Activated T-helper 2 cell treated with anti-CD3 and anti-CD28 coated beads, Interferon-gamma antibody, Interleukin-2, Interleukin-4, amounts not matched to agents 10 μg/mL and 5 μg/mL and 100 μg/mL, durations not matched to agents 14 hours and 24 hours and 36 hours (primary cell): ENCODE measurements around the gene GRPEL1. TPM values are rescaled to one million over a fixed set of nuclear protein-coding genes. Genes with fewer than 3 reads are reported as not detected.
"Not testable (repeated sequence)": the region's sequence is repeated elsewhere in the genome, so short reads cannot be mapped to it uniquely, and the experiment has no call there.

ENCODE experiments used
- DNase-seq: peaks from one replicate; pipeline ENCODE4 v3.0.0; 2021; ENCODE audit warnings: low spot score
- H3K27ac Mint-ChIP-seq: one replicate; pipeline ENCODE4 v1.8.0; 2021; ENCODE audit warnings: mixed read lengths
- H3K27me3 Mint-ChIP-seq: one replicate; pipeline ENCODE4 v1.8.0; 2021; ENCODE audit warnings: low read depth, mixed read lengths
- H3K36me3 Mint-ChIP-seq: one replicate; pipeline ENCODE4 v1.8.0; 2021; ENCODE audit warnings: low read depth, mixed read lengths
- H3K4me1 Mint-ChIP-seq: one replicate; pipeline ENCODE4 v1.8.0; 2021; ENCODE audit warnings: low read depth, mixed read lengths
- H3K4me3 Mint-ChIP-seq: one replicate; pipeline ENCODE4 v1.8.0; 2021; ENCODE audit warnings: low read depth, mild to moderate bottlenecking, moderate library complexity, mixed read lengths
- H3K9me3 Mint-ChIP-seq: one replicate; pipeline ENCODE4 v1.8.0; 2021; ENCODE audit warnings: mixed read lengths
- intact Hi-C: fragments of 100-400 bp; cut with micrococcal nuclease; formaldehyde crosslinking; loops from one replicate; pipeline ENCODE4 v1.15.1; 2023
- total RNA-seq: library from RNA; stranded (reverse); gene quantifications from 2 replicates; pipeline ENCODE4 v1.2.3, GENCODE V29; 2022

GRPEL1 gene
- total RNA-seq, 1 donor from 2014 or later: 84.6 TPM

GRCh38 chr4:7104366-7105031, 36.6 kb upstream of the GRPEL1 start:
- Mint-ChIP-seq H3K27me3 (peaks cover 16% of the 10 kb centered on the region), H3K4me1 (peaks cover 9% of the 10 kb centered on the region), H3K27ac (no peak overlapping the region), H3K9me3 (no peaks in the 10 kb centered on the region), H3K36me3 (no peaks in the 10 kb centered on the region), H3K4me3 (peak overlapping the region; percentile 5)
- no peak for DNase-seq
- intact Hi-C loops: loop anchor here (10.0 kb wide), 1 partner anchor 840 kb away; the partner anchor contains the start of gene WFS1

GRCh38 chr4:7103607-7104365, 35.9 kb upstream of the GRPEL1 start:
- Mint-ChIP-seq H3K27me3 (peaks cover 18% of the 10 kb centered on the region), H3K36me3 (no peaks in the 10 kb centered on the region), H3K4me3 (peak overlapping the region; percentile 94), H3K9me3 (no peaks in the 10 kb centered on the region), H3K4me1 (peaks cover 9% of the 10 kb centered on the region), H3K27ac (no peak overlapping the region)
- DNase-seq: no peak
- intact Hi-C loops: loop anchor here (2.0 to 10.0 kb wide), 3 partner anchors 35 to 839 kb away; partner anchors contain the start of genes GRPEL1, TADA2B and WFS1

DNA sequence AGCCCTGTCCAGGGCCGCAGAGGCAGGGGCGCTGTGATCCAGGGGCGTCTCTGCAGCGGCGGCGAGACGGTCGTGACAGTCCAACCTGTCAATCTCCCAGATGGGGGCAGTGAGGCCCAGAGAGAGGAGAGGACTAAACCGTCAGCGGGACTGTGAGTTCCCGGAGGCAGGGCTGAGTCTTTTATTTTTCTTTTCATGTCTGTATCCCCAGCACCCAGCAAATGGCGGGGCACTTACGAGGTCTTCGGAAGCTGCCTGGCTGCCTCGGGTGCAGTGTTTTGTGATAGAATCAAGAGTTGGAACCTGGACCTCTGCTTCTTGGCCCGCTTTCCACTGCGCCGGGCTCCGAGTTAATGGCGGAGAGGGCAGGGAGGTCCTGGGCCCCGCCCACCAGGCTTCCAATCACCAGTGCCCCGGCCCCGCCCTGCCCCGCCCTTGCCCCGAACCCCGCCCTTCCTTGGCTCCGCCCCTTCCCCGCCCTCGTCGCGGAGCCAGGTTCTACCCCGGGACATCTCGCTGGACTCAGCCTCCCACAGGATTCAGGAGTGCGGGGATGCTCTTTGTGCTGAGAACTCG, 35.3 kb upstream of the GRPEL1 start:
- H3K4me1 Mint-ChIP-seq: peaks cover 9% of the 10 kb centered on the region
- intact Hi-C loops: loop anchor here (2.0 to 10.0 kb wide), 3 partner anchors 34 to 838 kb away; partner anchors contain the start of genes GRPEL1, TADA2B and WFS1
- H3K27me3 Mint-ChIP-seq: peaks cover 18% of the 10 kb centered on the region
- peak overlapping the region; percentile 44 for H3K27ac Mint-ChIP-seq
- H3K4me3 Mint-ChIP-seq: peak overlapping the region; percentile 94
- peak; percentile 75 for DNase-seq
- H3K9me3 Mint-ChIP-seq: no peaks in the 10 kb centered on the region
- no peaks in the 10 kb centered on the region for H3K36me3 Mint-ChIP-seq

DNA sequence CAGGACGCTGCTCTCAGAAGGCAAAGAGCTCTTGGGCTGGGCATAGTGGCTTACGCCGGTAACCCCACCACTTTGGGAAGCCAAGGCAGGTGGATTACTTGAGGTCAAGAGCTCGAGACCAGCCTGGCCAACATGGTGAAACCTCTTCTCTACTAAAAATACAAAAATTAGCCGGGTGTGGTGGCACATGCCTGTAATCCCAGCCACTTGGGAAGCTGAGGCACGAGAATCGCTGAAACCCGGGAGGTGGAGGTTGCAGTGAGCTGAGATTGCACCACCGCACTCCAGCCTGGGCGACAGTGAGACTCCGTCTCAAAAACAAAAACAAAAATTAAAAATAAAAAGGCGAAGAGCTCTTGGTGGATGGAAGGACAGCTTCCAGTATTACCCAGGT, 34.6 kb upstream of the GRPEL1 start:
- H3K9me3 Mint-ChIP-seq, H3K27ac Mint-ChIP-seq, DNase-seq, H3K4me1 Mint-ChIP-seq, H3K36me3 Mint-ChIP-seq: not testable (repeated sequence)
- Mint-ChIP-seq H3K4me3 (peak overlapping the region; percentile 94), H3K27me3 (peaks cover 19% of the 10 kb centered on the region)
- intact Hi-C loops: loop anchor here (2.0 to 10.0 kb wide), 3 partner anchors 34 to 838 kb away; partner anchors contain the start of genes GRPEL1, TADA2B and WFS1

- peaks cover 20% of the 10 kb centered on the region for H3K27me3 Mint-ChIP-seq
- intact Hi-C loops: loop anchor here (2.0 to 10.0 kb wide), 3 partner anchors 33 to 837 kb away; partner anchors contain the start of genes GRPEL1, TADA2B and WFS1
- H3K4me3 Mint-ChIP-seq: peak overlapping the region; percentile 94
- no peaks in the 10 kb centered on the region for H3K9me3 Mint-ChIP-seq
- peak; percentile 48 for DNase-seq
- H3K27ac Mint-ChIP-seq: no peak overlapping the region
- peaks cover 9% of the 10 kb centered on the region for H3K4me1 Mint-ChIP-seq
- no peaks in the 10 kb centered on the region for H3K36me3 Mint-ChIP-seq
Measured at GRCh38 chr4:7101692-7102515, 34.0 kb upstream of the GRPEL1 start.

DNA sequence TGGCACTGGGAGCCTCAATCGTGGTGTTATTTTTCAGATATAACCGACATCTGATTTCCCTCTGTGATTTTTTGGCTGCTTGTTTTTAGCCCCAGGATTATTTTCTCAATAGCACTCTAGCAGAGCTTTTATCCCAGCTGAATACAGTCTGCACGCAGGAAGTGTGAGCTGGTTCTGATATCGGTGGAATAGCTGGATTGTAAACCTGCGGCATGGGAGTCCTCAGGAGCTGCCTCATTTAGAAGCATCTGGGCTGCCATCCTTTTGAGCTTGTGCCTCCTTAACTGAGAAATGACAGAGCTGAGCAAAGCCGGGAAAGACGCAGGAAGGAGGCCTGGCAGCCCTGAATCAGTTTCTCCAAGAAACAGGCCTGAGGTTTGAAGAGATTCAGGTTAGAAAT, 28.4 kb upstream of the GRPEL1 start:
- Mint-ChIP-seq H3K36me3 (no peaks in the 10 kb centered on the region), H3K27me3 (peaks cover 15% of the 10 kb centered on the region), H3K9me3 (no peaks in the 10 kb centered on the region), H3K4me3 (no peak overlapping the region), H3K4me1 (no peaks in the 10 kb centered on the region), H3K27ac (no peak overlapping the region)
- no peak for DNase-seq
- intact Hi-C loops: no loop called here

GRCh38 chr4:7095611-7096155, 27.8 kb upstream of the GRPEL1 start:
- DNase-seq: no peak
- H3K9me3 Mint-ChIP-seq: no peaks in the 10 kb centered on the region
- no peak overlapping the region for H3K27ac Mint-ChIP-seq
- no peaks in the 10 kb centered on the region for H3K36me3 Mint-ChIP-seq
- intact Hi-C loops: no loop called here
- no peaks in the 10 kb centered on the region for H3K4me1 Mint-ChIP-seq
- H3K27me3 Mint-ChIP-seq: peaks cover 18% of the 10 kb centered on the region
- H3K4me3 Mint-ChIP-seq: no peak overlapping the region

GRCh38 chr4:7094916-7095315, 27.1 kb upstream of the GRPEL1 start:
- Mint-ChIP-seq H3K9me3 (no peaks in the 10 kb centered on the region), H3K4me3 (no peak overlapping the region), H3K27ac (no peak overlapping the region), H3K36me3 (no peaks in the 10 kb centered on the region), H3K4me1 (no peaks in the 10 kb centered on the region), H3K27me3 (peaks cover 18% of the 10 kb centered on the region)
- intact Hi-C loops: no loop called here
- DNase-seq: no peak

GRCh38 chr4:7092026-7092425, 24.2 kb upstream of the GRPEL1 start:
- peaks cover 23% of the 10 kb centered on the region for H3K27me3 Mint-ChIP-seq
- DNase-seq: no peak
- H3K4me3 Mint-ChIP-seq: no peak overlapping the region
- intact Hi-C loops: no loop called here
- H3K9me3 Mint-ChIP-seq: no peaks in the 10 kb centered on the region
- no peak overlapping the region for H3K27ac Mint-ChIP-seq
- no peaks in the 10 kb centered on the region for H3K36me3 Mint-ChIP-seq
- no peaks in the 10 kb centered on the region for H3K4me1 Mint-ChIP-seq

DNA sequence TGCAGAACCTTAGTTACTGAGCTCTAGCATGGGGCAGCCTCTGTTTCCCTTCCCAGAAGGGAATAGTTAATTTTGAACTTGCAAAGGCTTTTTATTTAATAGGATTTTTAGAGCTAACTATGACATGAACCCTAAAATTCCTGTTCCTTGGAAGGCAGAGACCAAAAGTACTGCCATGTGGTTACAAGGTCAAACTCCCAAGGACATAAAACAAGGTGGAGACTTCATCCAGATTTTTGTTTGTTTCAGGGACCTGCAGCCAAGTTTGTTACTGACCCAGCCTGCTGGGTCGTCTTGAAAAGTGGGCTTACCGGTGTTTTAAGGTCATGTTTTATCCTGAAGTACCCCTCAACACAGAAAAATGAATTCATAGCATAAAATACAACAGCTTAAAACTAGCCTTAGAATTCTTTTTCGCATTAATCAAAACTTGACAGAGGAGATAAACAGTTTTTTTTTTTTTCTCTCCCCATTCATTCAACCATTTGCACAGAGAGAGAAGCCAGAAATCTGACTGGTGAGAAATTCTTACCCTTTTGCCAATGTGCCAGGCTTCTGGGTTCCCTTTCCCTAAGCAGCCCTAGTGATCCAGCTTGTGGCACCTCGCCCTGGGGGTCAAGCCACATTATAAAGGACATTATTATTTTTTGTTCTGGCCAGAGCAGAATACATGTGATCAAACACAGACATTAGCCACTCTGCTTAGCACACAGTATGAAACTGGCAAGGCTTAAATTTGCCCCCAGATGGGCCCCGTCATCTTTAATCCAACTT, 21.5 kb upstream of the GRPEL1 start:
- H3K4me1 Mint-ChIP-seq: peaks cover under 1% of the 10 kb centered on the region
- H3K36me3 Mint-ChIP-seq: no peaks in the 10 kb centered on the region
- peaks cover 4% of the 10 kb centered on the region for H3K9me3 Mint-ChIP-seq
- H3K27ac Mint-ChIP-seq: no peak overlapping the region
- peaks cover 25% of the 10 kb centered on the region for H3K27me3 Mint-ChIP-seq
- intact Hi-C loops: no loop called here
- no peak overlapping the region for H3K4me3 Mint-ChIP-seq
- DNase-seq: no peak

- no peak for DNase-seq
- peaks cover 4% of the 10 kb centered on the region for H3K9me3 Mint-ChIP-seq
- intact Hi-C loops: no loop called here
- H3K36me3 Mint-ChIP-seq: no peaks in the 10 kb centered on the region
- H3K4me3 Mint-ChIP-seq: no peak overlapping the region
- peaks cover 2% of the 10 kb centered on the region for H3K4me1 Mint-ChIP-seq
- peaks cover 32% of the 10 kb centered on the region for H3K27me3 Mint-ChIP-seq
- H3K27ac Mint-ChIP-seq: no peak overlapping the region
Measured at GRCh38 chr4:7087036-7087435, 19.2 kb upstream of the GRPEL1 start.
